Ishikawa (cell line): ENCODE measurements around the gene ZNF358.

Experiments
- EGR1 ChIP-seq: IDR thresholded peaks from 2 replicates; pipeline ENCODE4 v1.6.1; 2012
- EP300 ChIP-seq: IDR thresholded peaks from 2 replicates; pipeline ENCODE4 v1.6.1; 2012; ENCODE audit warnings: borderline replicate concordance
- MAX ChIP-seq: IDR thresholded peaks from 2 replicates; pipeline ENCODE4 v1.6.1; 2012
- YY1 ChIP-seq: IDR thresholded peaks from 2 replicates; pipeline ENCODE4 v1.6.1; 2012; ENCODE audit warnings: low read depth

GRCh38 chr19:7545904-7546303 is 30.0 kb downstream of the ZNF358 start:
- TF ChIP-seq YY1 (no peak), EGR1 (no peak), MAX (no peak), EP300 (no peak)
